T-cell (primary cell): ENCODE data around the gene CD22. TPM values are rescaled to one million over a fixed set of nuclear protein-coding genes. Genes with fewer than 3 reads are reported as not detected.
A peak's percentile ranks its signal among the peaks of the same experiment; 100 is the strongest.
"Not testable (repeated sequence)": the region's sequence is repeated elsewhere in the genome, so short reads cannot be mapped to it uniquely, and the experiment has no call there.

ENCODE experiments used
- ATAC-seq, 4 experiments: fragments of 200-7000 bp in 3 of 4; fragments of 150-1000 bp in 1 of 4; cut with Tn5 transposase; replicated peaks in 1 of 4; 1 replicate in 3 of 4; 2 replicates in 1 of 4; pipeline ENCODE4 v1.10.0; 2021; ENCODE audit warnings: moderate library complexity in 3 of 4, mild to moderate bottlenecking in 2 of 4, moderate number of reproducible peaks in 1 of 4
- CTCF ChIA-PET, 2 donors: fragments of 300-600 bp; sonication (Branson Sonifier 250); formaldehyde crosslinking; loops; one replicate each; lab custom pipeline; 2022; ENCODE audit warnings: antibody characterized with exemption in 2 of 2; lab: Charles Lee
- POLR2A ChIA-PET, 2 donors: fragments of 300-600 bp; sonication (Branson Sonifier 250); formaldehyde crosslinking; loops; one replicate each; lab custom pipeline; 2022; ENCODE audit warnings: antibody characterized with exemption in 2 of 2; lab: Charles Lee
- DNase-seq, 35 experiments: peaks; one replicate each; pipeline versions ENCODE4 v3.0.0 to v3.0.0-alpha.2; 2013 to 2023
- H3K27ac ChIP-seq: one replicate; pipeline ENCODE4 v1.5.1; 2013; ENCODE audit warnings: low read length
- H3K27me3 ChIP-seq, 2 experiments: replicated peaks in 1 of 2; 1 replicate in 1 of 2; 2 replicates in 1 of 2; pipeline versions ENCODE4 v1.6.1 to v1.7.0; 2013; ENCODE audit warnings: low read length in 1 of 2, mixed read lengths in 1 of 2; ENCODE audit not compliant: control insufficient read depth in 2 of 2, insufficient read depth in 2 of 2; ENCODE audit errors: extremely low read depth in 1 of 2
- H3K36me3 ChIP-seq, 2 donors: 1 replicate in 1 of 2; 2 replicates in 1 of 2; pipeline versions ENCODE4 v1.6.1 to v1.7.0; 2013; ENCODE audit warnings: low read length in 1 of 2; ENCODE audit not compliant: control insufficient read depth in 2 of 2, insufficient read depth in 1 of 2; ENCODE audit errors: extremely low read depth in 1 of 2
- H3K4me1 ChIP-seq, 2 experiments: 1 replicate in 1 of 2; 2 replicates in 1 of 2; pipeline versions ENCODE4 v1.6.1 to v1.7.0; 2013; ENCODE audit warnings: low read length in 2 of 2, mixed read lengths in 1 of 2; ENCODE audit not compliant: insufficient read depth in 2 of 2, control insufficient read depth in 1 of 2; ENCODE audit errors: extremely low read depth in 1 of 2
- H3K4me3 ChIP-seq, 2 donors: 1 replicate in 1 of 2; 2 replicates in 1 of 2; pipeline versions ENCODE4 v1.5.1 to v1.7.0; 2013; ENCODE audit warnings: mild to moderate bottlenecking in 2 of 2, low read length in 1 of 2, moderate library complexity in 1 of 2; ENCODE audit not compliant: control insufficient read depth in 1 of 2; ENCODE audit errors: extremely low read depth in 1 of 2
- H3K9me3 ChIP-seq: 2 replicates; pipeline ENCODE4 v1.7.0; 2013
- H3K27ac Mint-ChIP-seq, 2 donors: one replicate each; pipeline ENCODE4 v1.8.0; 2020 to 2021; ENCODE audit warnings: mild to moderate bottlenecking in 2 of 2, mixed read lengths in 2 of 2
- H3K27me3 Mint-ChIP-seq, 2 donors: one replicate each; pipeline ENCODE4 v1.8.0; 2021 to 2022; ENCODE audit warnings: mixed read lengths in 2 of 2
- H3K36me3 Mint-ChIP-seq: one replicate; pipeline ENCODE4 v1.8.0; 2021; ENCODE audit warnings: mixed read lengths
- H3K4me1 Mint-ChIP-seq, 3 donors: one replicate each; pipeline ENCODE4 v1.8.0; 2020 to 2022; ENCODE audit warnings: mixed read lengths in 3 of 3, mild to moderate bottlenecking in 1 of 3
- H3K4me3 Mint-ChIP-seq, 3 donors: one replicate each; pipeline ENCODE4 v1.8.0; 2020 to 2022; ENCODE audit warnings: mild to moderate bottlenecking in 3 of 3, mixed read lengths in 3 of 3, moderate library complexity in 3 of 3
- H3K9me3 Mint-ChIP-seq, 3 donors: one replicate each; pipeline ENCODE4 v1.8.0; 2020 to 2022; ENCODE audit warnings: mixed read lengths in 3 of 3
- WGBS: methylation state at CpG from one replicate; pipeline ENCODE4 v1.1.5; 2013; ENCODE audit warnings: missing lambda C conversion rate; ENCODE audit not compliant: insufficient coverage; 5-methylcytosine and 5-hydroxymethylcytosine counted together
- total RNA-seq, 35 experiments: library from RNA in 6 of 35; stranded (reverse) in 6 of 35; fragments of 120-200 nt in 1 of 35; gene quantifications; one replicate each; pipeline versions ENCODE4 v1.2.1 to v1.2.4 and lab custom pipeline; 2013 to 2026

The CD22 gene
- total RNA-seq, 5 donors from 2014 or later (not counting 1 experiment from before 2014, with no cell fraction given) = 6.6 to 25.7 (median 8.7) TPM

- peaks cover 0 to 7% of the 10 kb centered on the region in 2 experiments for H3K27me3 ChIP-seq
- no peak for DNase-seq
- Mint-ChIP-seq H3K36me3 (no peaks in the 10 kb centered on the region), H3K27me3 (peaks cover 0 to 8% of the 10 kb centered on the region in 2 donors), H3K9me3 (no peaks in the 10 kb centered on the region), H3K27ac (no peak overlapping the region), H3K4me3 (no peak overlapping the region), H3K4me1 (peaks cover 14 to 15% (median 14%) of the 10 kb centered on the region in 3 donors)
- no peaks in the 10 kb centered on the region for H3K36me3 ChIP-seq
- no peak overlapping the region for H3K4me3 ChIP-seq
- no peak overlapping the region for H3K27ac ChIP-seq
- WGBS = 83% methylated on average over 3 of the region's 6 CpGs
- ChIA-PET POLR2A (no interaction called here), CTCF (interaction anchor here in 1 of 2 donors (0.6 to 0.7 kb wide), 2 partner anchors 23 to 41 kb away, joined by 3 to 4 read pairs; no protein-coding TSS in a partner anchor)
- H3K9me3 ChIP-seq = no peaks in the 10 kb centered on the region
- peaks cover 0 to 13% of the 10 kb centered on the region in 2 experiments for H3K4me1 ChIP-seq
- ATAC-seq = no peak
Observed at GRCh38 chr19:35355791-35356460, 26.9 kb downstream of the CD22 start.

GRCh38 chr19:35357867-35358573 lies 29.0 kb downstream of the CD22 start, which contains the start of gene FFAR3:
FFAR3 (plus strand) TSS chr19:35358460; CDS start chr19:35358891, 431 bp downstream.
- H3K4me3 ChIP-seq = no peak within 1 kb of the TSS
- DNase-seq = peak in 2 of 35 experiments; percentile 30 to 40
- peaks cover 9 to 10% (median 9%) of the 10 kb centered on the region in 3 donors for H3K4me1 Mint-ChIP-seq
- CTCF ChIA-PET = no interaction called here
- no peaks in the 10 kb centered on the region for H3K9me3 ChIP-seq
- H3K4me1 ChIP-seq = peaks cover 0 to 8% of the 10 kb centered on the region in 2 experiments
- no peak within 1 kb of the TSS for H3K27ac ChIP-seq
- WGBS = 11% methylated on average over 3 of the region's 18 CpGs
- peak within 1 kb of the TSS; percentile 1 to 47 (median 21) for H3K4me3 Mint-ChIP-seq
- peak within 1 kb of the TSS in 1 of 2 donors; percentile 11 for H3K27ac Mint-ChIP-seq
- H3K36me3 Mint-ChIP-seq = no peaks in the 10 kb centered on the region
- ATAC-seq = peak; percentile 24 to 50 (median 43)
- H3K9me3 Mint-ChIP-seq = no peaks in the 10 kb centered on the region
- POLR2A ChIA-PET = no interaction called here
- H3K36me3 ChIP-seq = no peaks in the 10 kb centered on the region
- H3K27me3 ChIP-seq = peaks cover 0 to 23% of the 10 kb centered on the region in 2 experiments
- H3K27me3 Mint-ChIP-seq = peaks cover 3 to 17% of the 10 kb centered on the region in 2 donors

GRCh38 chr19:35358834-35359233 lies 29.8 kb downstream of the CD22 start:
- H3K27me3 Mint-ChIP-seq = peaks cover 3 to 18% of the 10 kb centered on the region in 2 donors
- DNase-seq, POLR2A ChIA-PET, H3K4me1 Mint-ChIP-seq, H3K4me3 ChIP-seq, H3K4me3 Mint-ChIP-seq, CTCF ChIA-PET, H3K36me3 ChIP-seq, H3K9me3 Mint-ChIP-seq, H3K27ac ChIP-seq, H3K36me3 Mint-ChIP-seq, H3K4me1 ChIP-seq, H3K9me3 ChIP-seq, H3K27ac Mint-ChIP-seq, ATAC-seq: not testable (repeated sequence)
- H3K27me3 ChIP-seq = peaks cover 0 to 31% of the 10 kb centered on the region in 2 experiments
- no CpG with 5 or more reads among the region's 16 CpGs for WGBS

- H3K27me3 Mint-ChIP-seq = peaks cover 3 to 18% of the 10 kb centered on the region in 2 donors
- H3K36me3 Mint-ChIP-seq, H3K9me3 ChIP-seq, DNase-seq, H3K36me3 ChIP-seq, CTCF ChIA-PET, H3K4me3 Mint-ChIP-seq, POLR2A ChIA-PET, ATAC-seq, H3K27ac ChIP-seq, H3K4me1 Mint-ChIP-seq, H3K4me1 ChIP-seq, H3K9me3 Mint-ChIP-seq, H3K27ac Mint-ChIP-seq, H3K4me3 ChIP-seq: not testable (repeated sequence)
- 93% methylated on average over 7 of the region's 21 CpGs for WGBS
- peaks cover 0 to 32% of the 10 kb centered on the region in 2 experiments for H3K27me3 ChIP-seq
Observed at GRCh38 chr19:35359395-35359794, 30.4 kb downstream of the CD22 start.

- not testable (repeated sequence) for H3K4me3 Mint-ChIP-seq
Observed at GRCh38 chr19:35360081-35360480, 31.1 kb downstream of the CD22 start.

GRCh38 chr19:35360880-35361420 lies 32.0 kb downstream of the CD22 start:
- H3K4me1 Mint-ChIP-seq = peaks cover 8 to 10% (median 9%) of the 10 kb centered on the region in 3 donors
- Histone ChIP-seq H3K27me3 (peaks cover 0 to 32% of the 10 kb centered on the region in 2 experiments), H3K27ac (no peak overlapping the region), H3K9me3 (no peaks in the 10 kb centered on the region), H3K36me3 (no peaks in the 10 kb centered on the region), H3K4me3 (no peak overlapping the region), H3K4me1 (peaks cover 0 to 3% of the 10 kb centered on the region in 2 experiments)
- H3K27ac Mint-ChIP-seq = no peak overlapping the region
- 54% methylated on average over 3 of the region's 5 CpGs for WGBS
- ChIA-PET POLR2A (no interaction called here), CTCF (no interaction called here)
- DNase-seq (no peak), ATAC-seq (no peak)
- H3K9me3 Mint-ChIP-seq = no peaks in the 10 kb centered on the region
- no peak overlapping the region for H3K4me3 Mint-ChIP-seq
- peaks cover 3 to 18% of the 10 kb centered on the region in 2 donors for H3K27me3 Mint-ChIP-seq
- no peaks in the 10 kb centered on the region for H3K36me3 Mint-ChIP-seq

More at GRCh38 chr19:35360081-35360480, 31.1 kb downstream of the CD22 start:
- H3K27ac ChIP-seq, H3K9me3 Mint-ChIP-seq, H3K27ac Mint-ChIP-seq, H3K36me3 ChIP-seq, DNase-seq, CTCF ChIA-PET, ATAC-seq, H3K4me1 Mint-ChIP-seq, H3K9me3 ChIP-seq, H3K36me3 Mint-ChIP-seq, H3K4me1 ChIP-seq, H3K4me3 ChIP-seq, POLR2A ChIA-PET: not testable (repeated sequence)
- peaks cover 3 to 18% of the 10 kb centered on the region in 2 donors for H3K27me3 Mint-ChIP-seq
- H3K27me3 ChIP-seq = peaks cover 0 to 32% of the 10 kb centered on the region in 2 experiments
- WGBS = no CpG with 5 or more reads among the region's 5 CpGs
